T-helper 1 cell (primary cell): ENCODE data around the gene SAE1.
A peak's percentile ranks its signal among the peaks of the same experiment; 100 is the strongest.
"Not testable (repeated sequence)": the region's sequence is repeated elsewhere in the genome, so short reads cannot be mapped to it uniquely, and the experiment has no call there.

Experiments used
- DNase-seq, 5 donors: peaks; one replicate each; pipeline ENCODE4 v3.0.0-alpha.2; 2012 to 2020

Gene SAE1

GRCh38 chr19:47130120-47130588 lies 481 bp upstream of the SAE1 start:
- no peak for DNase-seq

- no peak for DNase-seq
Measured at GRCh38 chr19:47132194-47132852, 1.7 kb downstream of the SAE1 start.

GRCh38 chr19:47133021-47133471 lies 2.4 kb downstream of the SAE1 start:
- DNase-seq = no peak

- no peak for DNase-seq
Measured at GRCh38 chr19:47134545-47134944, 3.9 kb downstream of the SAE1 start.

- DNase-seq = no peak
Measured at GRCh38 chr19:47135156-47135555, 4.5 kb downstream of the SAE1 start.

- DNase-seq = not testable (repeated sequence)
Measured at GRCh38 chr19:47141252-47141651, 10.6 kb downstream of the SAE1 start.

GRCh38 chr19:47141695-47142094 lies 11.1 kb downstream of the SAE1 start:
- no peak for DNase-seq

- no peak for DNase-seq
Measured at GRCh38 chr19:47142779-47143178, 12.1 kb downstream of the SAE1 start.

- no peak for DNase-seq
Measured at GRCh38 chr19:47143322-47144073, 12.9 kb downstream of the SAE1 start.

GRCh38 chr19:47144630-47145029 lies 14.0 kb downstream of the SAE1 start:
- DNase-seq = no peak

- peak in 1 of 5 donors; percentile 19 for DNase-seq
Measured at GRCh38 chr19:47145639-47146486, 15.2 kb downstream of the SAE1 start.

- no peak for DNase-seq
Measured at GRCh38 chr19:47146920-47147319, 16.3 kb downstream of the SAE1 start.

- no peak for DNase-seq
Measured at GRCh38 chr19:47151627-47152026, 21.0 kb downstream of the SAE1 start.

- no peak for DNase-seq
Measured at GRCh38 chr19:47152205-47152604, 21.6 kb downstream of the SAE1 start.

GRCh38 chr19:47152632-47153031 lies 22.0 kb downstream of the SAE1 start:
- no peak for DNase-seq

GRCh38 chr19:47153266-47153665 lies 22.6 kb downstream of the SAE1 start:
- no peak for DNase-seq

GRCh38 chr19:47155148-47155547 lies 24.5 kb downstream of the SAE1 start:
- no peak for DNase-seq

- peak in 1 of 5 donors; percentile 45 for DNase-seq
Measured at GRCh38 chr19:47156861-47157430, 26.3 kb downstream of the SAE1 start.

- peak in 3 of 5 donors; percentile 19 to 42 (median 31) for DNase-seq
Measured at GRCh38 chr19:47157431-47158321, 27.0 kb downstream of the SAE1 start.

- no peak for DNase-seq
Measured at GRCh38 chr19:47158367-47158791, 27.7 kb downstream of the SAE1 start.

GRCh38 chr19:47158879-47159503 lies 28.4 kb downstream of the SAE1 start:
- DNase-seq = peak in 4 of 5 donors; percentile 21 to 45 (median 28)
